Panc1 (cell line): ENCODE data around the gene TEX13B. TPM values are rescaled to one million over a fixed set of nuclear protein-coding genes. Genes with fewer than 3 reads are reported as not detected.

Experiments
- ATAC-seq: fragments of 200-7000 bp; cut with Tn5 transposase; 2 replicates; pipeline ENCODE4 v1.9.1; 2020; ENCODE audit warnings: mild to moderate bottlenecking, moderate library complexity
- BruUV-seq: library from RNA; stranded (reverse); fragments of 400-500 nt; replicated peaks from 2 replicates; lab custom pipeline; 2021; lab: Mats Ljungman, UMichigan
- CTCF ChIA-PET: fragments of 300-600 bp; sonication (Branson Sonifier 250); formaldehyde crosslinking; loops from one replicate; lab custom pipeline; 2022; ENCODE audit warnings: antibody characterized with exemption; lab: Charles Lee
- POLR2A ChIA-PET: fragments of 300-600 bp; sonication (Branson Sonifier 250); formaldehyde crosslinking; loops from one replicate; lab custom pipeline; 2022; ENCODE audit warnings: antibody characterized with exemption; lab: Charles Lee
- DNase-seq: peaks from one replicate; pipeline ENCODE4 v3.0.0-alpha.2; 2010; ENCODE audit warnings: low read depth, low spot score
- H3K27ac ChIP-seq: 2 replicates; pipeline ENCODE4 v1.5.1; 2011; ENCODE audit warnings: mild to moderate bottlenecking, low read length, inconsistent platforms
- H3K27me3 ChIP-seq: fragments of 200-500 bp; sonication (Bioruptor generic); 2 replicates; pipeline ENCODE4 v1.6.0; 2014; ENCODE audit warnings: low read length, inconsistent platforms; ENCODE audit not compliant: control insufficient read depth, insufficient read depth
- H3K36me3 ChIP-seq: fragments of 200-500 bp; sonication (Bioruptor generic); 2 replicates; pipeline ENCODE4 v1.5.1; 2014; ENCODE audit warnings: inconsistent platforms, mild to moderate bottlenecking, low read length, moderate library complexity; ENCODE audit not compliant: control insufficient read depth, insufficient read depth
- H3K4me1 ChIP-seq: 2 replicates; pipeline ENCODE4 v1.5.1; 2011; ENCODE audit warnings: inconsistent platforms, mild to moderate bottlenecking, low read length, moderate library complexity; ENCODE audit not compliant: control insufficient read depth, insufficient read depth
- H3K4me3 ChIP-seq, 2 experiments: 2 replicates each; pipeline ENCODE4 v1.5.1; 2011 to 2012; ENCODE audit warnings: low read depth in 2 of 2, low read length in 2 of 2, mild to moderate bottlenecking in 2 of 2, inconsistent platforms in 1 of 2, moderate library complexity in 1 of 2
- H3K9me3 ChIP-seq: fragments of 200-500 bp; sonication (Bioruptor generic); 2 replicates; pipeline ENCODE4 v1.5.1; 2014; ENCODE audit warnings: low read depth, mild to moderate bottlenecking, inconsistent platforms, low read length, moderate library complexity; ENCODE audit not compliant: control insufficient read depth, insufficient read depth
- POLR2AphosphoS5 ChIP-seq: IDR thresholded peaks from 2 replicates; pipeline ENCODE4 v1.6.1; 2012; ENCODE audit warnings: mild to moderate bottlenecking, low read depth, low read length, moderate library complexity
- SIN3A ChIP-seq: IDR thresholded peaks from 2 replicates; pipeline ENCODE4 v1.6.1; 2012; ENCODE audit warnings: low read depth, mild to moderate bottlenecking, low read length, moderate library complexity, borderline replicate concordance; ENCODE audit not compliant: insufficient read depth
- TCF7L2 ChIP-seq: IDR thresholded peaks from 2 replicates; pipeline ENCODE4 v1.6.1; 2011; ENCODE audit warnings: mild to moderate bottlenecking, low read depth, low read length, inconsistent platforms
- in situ Hi-C: cut with HindIII; loops from 2 replicates; pipeline ENCODE4 v1.10.0; 2016; ENCODE audit warnings: low sequenced_read_pairs, low pct_unique_long_range_greater_than_20kb
- intact Hi-C: fragments of 100-400 bp; cut with micrococcal nuclease; formaldehyde crosslinking; loops from one replicate; pipeline ENCODE4 v1.10.0; 2022; ENCODE audit not compliant: unreplicated experiment
- total RNA-seq: library from RNA; stranded (reverse); gene quantifications from one replicate; pipeline ENCODE4 v1.2.1, GENCODE V29; 2021; ENCODE audit not compliant: unreplicated experiment
- TF ChIP-seq, protein P1 (sequence below): fragments of 450-650 bp; IDR thresholded peaks from 2 replicates; pipeline ENCODE4 v1.5.1; 2017; ENCODE audit warnings: mild to moderate bottlenecking
- TF ChIP-seq, protein P2 (sequence below), 2 experiments: IDR thresholded peaks; 2 replicates each; pipeline ENCODE4 v1.6.1; 2011 to 2012; ENCODE audit warnings: low read depth in 2 of 2, control low read depth in 1 of 2, low read length in 1 of 2, mild to moderate bottlenecking in 1 of 2, moderate library complexity in 1 of 2; ENCODE audit not compliant: insufficient read depth in 1 of 2

Gene TEX13B
- total RNA-seq, 1 experiment from 2014 or later = not detected

DNA sequence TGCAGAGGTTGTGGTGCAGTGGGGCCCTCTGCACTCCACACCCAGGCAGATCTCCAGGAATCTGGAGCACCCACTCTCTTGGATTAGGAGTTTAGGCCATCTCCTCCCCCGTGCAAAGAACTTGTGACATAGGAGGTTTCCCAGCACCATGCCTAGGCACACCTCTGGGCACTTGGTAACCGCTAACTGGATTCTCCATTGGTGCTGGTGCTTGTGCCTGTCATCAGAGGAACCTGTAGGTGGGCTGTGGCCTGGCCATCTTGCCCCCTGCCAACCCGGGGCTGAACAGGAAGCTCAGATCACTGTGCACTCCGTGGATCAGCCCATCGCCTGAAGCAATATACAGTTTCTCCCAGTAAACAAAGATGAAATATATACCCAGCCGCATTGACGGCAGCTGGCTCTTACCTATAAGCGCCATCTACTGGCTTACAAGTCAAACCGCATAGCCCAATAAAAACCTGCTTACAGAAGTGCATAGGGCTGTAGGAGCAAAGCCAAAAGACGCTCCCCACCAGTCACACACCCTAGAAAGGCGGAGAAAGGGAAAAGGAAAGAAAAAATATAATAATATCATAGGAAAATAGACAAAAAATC, 19.1 kb upstream of the TEX13B start:
- Histone ChIP-seq H3K27me3 (no peaks in the 10 kb centered on the region), H3K36me3 (no peaks in the 10 kb centered on the region), H3K9me3 (no peaks in the 10 kb centered on the region), H3K4me3 (peak overlapping the region in 1 of 2 experiments; percentile 11; a peak in 1 of 4 replicates), H3K4me1 (no peaks in the 10 kb centered on the region), H3K27ac (no peak overlapping the region)
- ATAC-seq (peak; percentile 91), DNase-seq (no peak)
- in situ Hi-C loops = no loop called here
- intact Hi-C loops = no loop called here
- ChIA-PET CTCF (no interaction called here), POLR2A (interaction anchor here (0.6 kb wide), 1 partner anchor 44 kb away, joined by 3 read pairs; the partner anchor contains the start of gene VSIG1)
- TF ChIP-seq, protein P1, sequence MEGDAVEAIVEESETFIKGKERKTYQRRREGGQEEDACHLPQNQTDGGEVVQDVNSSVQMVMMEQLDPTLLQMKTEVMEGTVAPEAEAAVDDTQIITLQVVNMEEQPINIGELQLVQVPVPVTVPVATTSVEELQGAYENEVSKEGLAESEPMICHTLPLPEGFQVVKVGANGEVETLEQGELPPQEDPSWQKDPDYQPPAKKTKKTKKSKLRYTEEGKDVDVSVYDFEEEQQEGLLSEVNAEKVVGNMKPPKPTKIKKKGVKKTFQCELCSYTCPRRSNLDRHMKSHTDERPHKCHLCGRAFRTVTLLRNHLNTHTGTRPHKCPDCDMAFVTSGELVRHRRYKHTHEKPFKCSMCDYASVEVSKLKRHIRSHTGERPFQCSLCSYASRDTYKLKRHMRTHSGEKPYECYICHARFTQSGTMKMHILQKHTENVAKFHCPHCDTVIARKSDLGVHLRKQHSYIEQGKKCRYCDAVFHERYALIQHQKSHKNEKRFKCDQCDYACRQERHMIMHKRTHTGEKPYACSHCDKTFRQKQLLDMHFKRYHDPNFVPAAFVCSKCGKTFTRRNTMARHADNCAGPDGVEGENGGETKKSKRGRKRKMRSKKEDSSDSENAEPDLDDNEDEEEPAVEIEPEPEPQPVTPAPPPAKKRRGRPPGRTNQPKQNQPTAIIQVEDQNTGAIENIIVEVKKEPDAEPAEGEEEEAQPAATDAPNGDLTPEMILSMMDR = peak; percentile 79
- no peak for TF ChIP-seq SIN3A
- no peak for TF ChIP-seq POLR2AphosphoS5
- BruUV-seq = no TSS peak

GRCh38 chrX:108000751-108001150, 18.6 kb upstream of the TEX13B start:
- ChIA-PET CTCF (no interaction called here), POLR2A (no interaction called here)
- no TSS peak for BruUV-seq
- TF ChIP-seq POLR2AphosphoS5 = no peak
- TF ChIP-seq, protein P1 = no peak
- TF ChIP-seq, protein P2, sequence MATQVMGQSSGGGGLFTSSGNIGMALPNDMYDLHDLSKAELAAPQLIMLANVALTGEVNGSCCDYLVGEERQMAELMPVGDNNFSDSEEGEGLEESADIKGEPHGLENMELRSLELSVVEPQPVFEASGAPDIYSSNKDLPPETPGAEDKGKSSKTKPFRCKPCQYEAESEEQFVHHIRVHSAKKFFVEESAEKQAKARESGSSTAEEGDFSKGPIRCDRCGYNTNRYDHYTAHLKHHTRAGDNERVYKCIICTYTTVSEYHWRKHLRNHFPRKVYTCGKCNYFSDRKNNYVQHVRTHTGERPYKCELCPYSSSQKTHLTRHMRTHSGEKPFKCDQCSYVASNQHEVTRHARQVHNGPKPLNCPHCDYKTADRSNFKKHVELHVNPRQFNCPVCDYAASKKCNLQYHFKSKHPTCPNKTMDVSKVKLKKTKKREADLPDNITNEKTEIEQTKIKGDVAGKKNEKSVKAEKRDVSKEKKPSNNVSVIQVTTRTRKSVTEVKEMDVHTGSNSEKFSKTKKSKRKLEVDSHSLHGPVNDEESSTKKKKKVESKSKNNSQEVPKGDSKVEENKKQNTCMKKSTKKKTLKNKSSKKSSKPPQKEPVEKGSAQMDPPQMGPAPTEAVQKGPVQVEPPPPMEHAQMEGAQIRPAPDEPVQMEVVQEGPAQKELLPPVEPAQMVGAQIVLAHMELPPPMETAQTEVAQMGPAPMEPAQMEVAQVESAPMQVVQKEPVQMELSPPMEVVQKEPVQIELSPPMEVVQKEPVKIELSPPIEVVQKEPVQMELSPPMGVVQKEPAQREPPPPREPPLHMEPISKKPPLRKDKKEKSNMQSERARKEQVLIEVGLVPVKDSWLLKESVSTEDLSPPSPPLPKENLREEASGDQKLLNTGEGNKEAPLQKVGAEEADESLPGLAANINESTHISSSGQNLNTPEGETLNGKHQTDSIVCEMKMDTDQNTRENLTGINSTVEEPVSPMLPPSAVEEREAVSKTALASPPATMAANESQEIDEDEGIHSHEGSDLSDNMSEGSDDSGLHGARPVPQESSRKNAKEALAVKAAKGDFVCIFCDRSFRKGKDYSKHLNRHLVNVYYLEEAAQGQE (IDR thresholded peaks at IDR 0.05; ENCODE audit: insufficient read depth in 1 of 2, low read depth in 2 of 2, low read length in 1 of 2) = no peak
- TF ChIP-seq TCF7L2 = no peak
- no peak for TF ChIP-seq SIN3A
- no peak overlapping the region for H3K27ac ChIP-seq
- no peak overlapping the region for H3K4me3 ChIP-seq
- no peaks in the 10 kb centered on the region for H3K9me3 ChIP-seq
- no peaks in the 10 kb centered on the region for H3K27me3 ChIP-seq
- intact Hi-C loops (no loop called here), in situ Hi-C loops (no loop called here)
- H3K4me1 ChIP-seq = no peaks in the 10 kb centered on the region
- no peak for ATAC-seq
- H3K36me3 ChIP-seq = no peaks in the 10 kb centered on the region
- DNase-seq = no peak
